SJSA1 (cell line): ENCODE data around the gene FHL1. TPM values are rescaled to one million over a fixed set of nuclear protein-coding genes. Genes with fewer than 3 reads are reported as not detected.
"Not testable (repeated sequence)": the region's sequence is repeated elsewhere in the genome, so short reads cannot be mapped to it uniquely, and the experiment has no call there.

Experiments
- DNase-seq, 2 experiments: peaks; one replicate each; pipeline ENCODE4 v3.0.0-alpha.2; 2015 to 2020; ENCODE audit warnings: low spot score in 2 of 2, low read depth in 1 of 2
- H3K27ac ChIP-seq: fragments of 250-450 bp; sonication (Bioruptor Pico); 2 replicates; pipeline ENCODE4 v1.5.1; 2020; ENCODE audit warnings: mild to moderate bottlenecking, moderate library complexity
- H3K27me3 ChIP-seq: fragments of 250-450 bp; sonication (Bioruptor Pico); replicated peaks from 2 replicates; pipeline ENCODE4 v1.5.1; 2020; ENCODE audit warnings: mild to moderate bottlenecking, moderate library complexity
- H3K36me3 ChIP-seq: fragments of 250-450 bp; sonication (Bioruptor Pico); 2 replicates; pipeline ENCODE4 v1.5.1; 2020; ENCODE audit warnings: mild to moderate bottlenecking
- H3K4me1 ChIP-seq: fragments of 250-450 bp; sonication (Bioruptor Pico); replicated peaks from 2 replicates; pipeline ENCODE4 v1.6.1; 2021; ENCODE audit warnings: mild to moderate bottlenecking
- H3K4me3 ChIP-seq: fragments of 250-450 bp; sonication (Bioruptor Pico); 2 replicates; pipeline ENCODE4 v1.5.1; 2020; ENCODE audit warnings: mild to moderate bottlenecking
- H3K9me3 ChIP-seq: fragments of 250-450 bp; sonication (Bioruptor Pico); replicated peaks from 2 replicates; pipeline ENCODE4 v1.5.1; 2020; ENCODE audit warnings: mild to moderate bottlenecking
- total RNA-seq: library from RNA; depleted of rRNA; stranded (reverse); fragments of >200 nt; shearing (Covaris generic); gene quantifications from 2 replicates; pipeline ENCODE4 v1.2.3, GENCODE V29; 2014

FHL1 gene
- total RNA-seq, 1 experiment from 2014 or later = 104 TPM

- H3K9me3 ChIP-seq = no peaks in the 10 kb centered on the region
- H3K36me3 ChIP-seq = no peaks in the 10 kb centered on the region
- no peaks in the 10 kb centered on the region for H3K27me3 ChIP-seq
- no peak overlapping the region for H3K27ac ChIP-seq
- DNase-seq = no peak
- H3K4me3 ChIP-seq = no peak overlapping the region
- peaks cover 11% of the 10 kb centered on the region for H3K4me1 ChIP-seq
Observed at GRCh38 chrX:136159611-136160025, 12.3 kb downstream of the FHL1 start.

GRCh38 chrX:136162827-136163570 is 15.7 kb downstream of the FHL1 start:
- Histone ChIP-seq H3K9me3 (no peaks in the 10 kb centered on the region), H3K27ac (0 out of 2 replicates have a peak overlapping the region, but pooled peaks have one; percentile 17), H3K4me3 (no peak overlapping the region), H3K36me3 (no peaks in the 10 kb centered on the region), H3K4me1 (peaks cover 22% of the 10 kb centered on the region), H3K27me3 (no peaks in the 10 kb centered on the region)
- peak; percentile 43 to 54 for DNase-seq

GRCh38 chrX:136163689-136164088 is 16.4 kb downstream of the FHL1 start:
- DNase-seq = peak in 1 of 2 experiments; percentile 9
- no peaks in the 10 kb centered on the region for H3K27me3 ChIP-seq

GRCh38 chrX:136165406-136165805 is 18.1 kb downstream of the FHL1 start:
- H3K36me3 ChIP-seq = no peaks in the 10 kb centered on the region
- peak overlapping the region; percentile 22; the same call in 1 of the 2 replicates for H3K27ac ChIP-seq
- peaks cover 40% of the 10 kb centered on the region for H3K4me1 ChIP-seq
- no peak for DNase-seq
- no peaks in the 10 kb centered on the region for H3K27me3 ChIP-seq
- no peaks in the 10 kb centered on the region for H3K9me3 ChIP-seq
- H3K4me3 ChIP-seq = no peak overlapping the region

More at GRCh38 chrX:136163689-136164088, 16.4 kb downstream of the FHL1 start:
- Histone ChIP-seq H3K4me1 (peaks cover 26% of the 10 kb centered on the region), H3K27ac (0 out of 2 replicates have a peak overlapping the region, but pooled peaks have one; percentile 17), H3K9me3 (no peaks in the 10 kb centered on the region), H3K36me3 (no peaks in the 10 kb centered on the region), H3K4me3 (no peak overlapping the region)

GRCh38 chrX:136166221-136166855 is 19.0 kb downstream of the FHL1 start:
- no peaks in the 10 kb centered on the region for H3K36me3 ChIP-seq
- H3K27me3 ChIP-seq = no peaks in the 10 kb centered on the region
- no peaks in the 10 kb centered on the region for H3K9me3 ChIP-seq
- H3K4me1 ChIP-seq = peaks cover 50% of the 10 kb centered on the region
- peak in 1 of 2 experiments; percentile 14 for DNase-seq
- H3K4me3 ChIP-seq = no peak overlapping the region
- no peak overlapping the region for H3K27ac ChIP-seq

- H3K4me3 ChIP-seq, H3K9me3 ChIP-seq, H3K27ac ChIP-seq, H3K27me3 ChIP-seq, DNase-seq, H3K36me3 ChIP-seq: not testable (repeated sequence)
- peaks cover 48% of the 10 kb centered on the region for H3K4me1 ChIP-seq
Observed at GRCh38 chrX:136167989-136168388, 20.7 kb downstream of the FHL1 start.

GRCh38 chrX:136168929-136169735 is 21.8 kb downstream of the FHL1 start:
- Histone ChIP-seq H3K4me1 (peaks cover 41% of the 10 kb centered on the region), H3K9me3 (no peaks in the 10 kb centered on the region), H3K4me3 (no peak overlapping the region; the same call in 1 of the 2 replicates), H3K27me3 (no peaks in the 10 kb centered on the region), H3K36me3 (no peaks in the 10 kb centered on the region), H3K27ac (peak overlapping the region; percentile 96)
- DNase-seq = peak; percentile 79 to 92

- Histone ChIP-seq H3K27me3 (no peaks in the 10 kb centered on the region), H3K27ac (peak overlapping the region; percentile 96), H3K4me3 (peak overlapping the region; percentile 10), H3K9me3 (no peaks in the 10 kb centered on the region), H3K36me3 (0 out of 2 replicates have a peak, but pooled peaks cover 2% of the 10 kb centered on the region), H3K4me1 (peaks cover 39% of the 10 kb centered on the region)
- DNase-seq = peak in 1 of 2 experiments; percentile 72
Observed at GRCh38 chrX:136170139-136170800, 22.9 kb downstream of the FHL1 start.

- Histone ChIP-seq H3K4me1 (peaks cover 40% of the 10 kb centered on the region), H3K9me3 (no peaks in the 10 kb centered on the region), H3K27me3 (no peaks in the 10 kb centered on the region), H3K4me3 (no peak overlapping the region), H3K27ac (peak overlapping the region; percentile 96), H3K36me3 (0 out of 2 replicates have a peak, but pooled peaks cover 3% of the 10 kb centered on the region)
- DNase-seq = no peak
Observed at GRCh38 chrX:136171420-136171819, 24.1 kb downstream of the FHL1 start.

- Histone ChIP-seq H3K9me3 (no peaks in the 10 kb centered on the region), H3K4me3 (no peak overlapping the region), H3K4me1 (peaks cover 16% of the 10 kb centered on the region), H3K36me3 (0 out of 2 replicates have a peak, but pooled peaks cover 3% of the 10 kb centered on the region), H3K27ac (peak overlapping the region; percentile 90), H3K27me3 (no peaks in the 10 kb centered on the region)
- DNase-seq = peak; percentile 41 to 60
Observed at GRCh38 chrX:136176399-136176825, 29.1 kb downstream of the FHL1 start.

GRCh38 chrX:136179133-136179532 is 31.8 kb downstream of the FHL1 start:
- H3K27ac ChIP-seq = no peak overlapping the region
- no peaks in the 10 kb centered on the region for H3K9me3 ChIP-seq
- H3K4me1 ChIP-seq = peaks cover 14% of the 10 kb centered on the region
- DNase-seq = no peak
- H3K36me3 ChIP-seq = 0 out of 2 replicates have a peak, but pooled peaks cover 3% of the 10 kb centered on the region
- H3K27me3 ChIP-seq = no peaks in the 10 kb centered on the region
- no peak overlapping the region for H3K4me3 ChIP-seq

- H3K9me3 ChIP-seq = no peaks in the 10 kb centered on the region
- H3K27ac ChIP-seq = no peak overlapping the region
- H3K36me3 ChIP-seq = no peaks in the 10 kb centered on the region
- H3K4me3 ChIP-seq = no peak overlapping the region
- no peak for DNase-seq
- H3K4me1 ChIP-seq = peaks cover 12% of the 10 kb centered on the region
- H3K27me3 ChIP-seq = no peaks in the 10 kb centered on the region
Observed at GRCh38 chrX:136182414-136182813, 35.1 kb downstream of the FHL1 start.

- H3K4me1 ChIP-seq = peaks cover 12% of the 10 kb centered on the region
- H3K27me3 ChIP-seq = no peaks in the 10 kb centered on the region
- no peak overlapping the region for H3K27ac ChIP-seq
- H3K36me3 ChIP-seq = no peaks in the 10 kb centered on the region
- no peak overlapping the region for H3K4me3 ChIP-seq
- DNase-seq = no peak
- no peaks in the 10 kb centered on the region for H3K9me3 ChIP-seq
Observed at GRCh38 chrX:136183172-136183571, 35.8 kb downstream of the FHL1 start.
